ENCODE results near the gene SPINT1. TPM values are rescaled to one million over a fixed set of nuclear protein-coding genes. Genes with fewer than 3 reads are reported as not detected.

The SPINT1 gene
- total RNA-seq, 2 experiments from 2014 or later = 8.5 to 8.9 TPM

DNA sequence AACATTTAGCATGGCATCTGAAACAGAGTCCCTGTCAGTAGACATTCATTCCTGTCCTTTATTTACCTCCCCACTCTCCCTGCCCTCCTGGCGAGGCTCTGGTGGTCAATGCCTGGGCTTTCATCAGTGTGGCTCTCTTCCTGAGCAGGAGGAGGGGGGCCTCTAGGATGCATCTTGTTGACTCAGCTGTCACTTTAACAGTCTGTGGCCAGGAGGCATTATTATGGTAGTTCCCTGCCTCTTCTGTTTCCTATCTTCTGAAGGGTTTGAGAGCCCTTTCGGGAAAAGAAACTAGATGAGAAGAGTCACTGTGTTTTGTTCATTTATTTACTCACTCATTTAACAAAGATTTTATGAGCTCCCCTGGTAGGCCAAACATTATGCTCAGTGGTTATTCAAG, 13.0 kb upstream of the SPINT1 start:
- Mint-ChIP-seq H3K4me1 (no peaks in the 10 kb centered on the region), H3K27ac (no peak overlapping the region), H3K27me3 (no peaks in the 10 kb centered on the region), H3K4me3 (no peak overlapping the region), H3K36me3 (ENCODE audit: low read depth) (no peaks in the 10 kb centered on the region), H3K9me3 (ENCODE audit: low read depth) (no peaks in the 10 kb centered on the region)
- intact Hi-C loops (cut with DNase I, micrococcal nuclease) = no loop called here
- ATAC-seq = no peak
- CTCF ChIA-PET = interaction anchor here (0.7 kb wide), 2 partner anchors 304 to 502 kb away, joined by 3 read pairs; no protein-coding TSS in a partner anchor
- POLR2A ChIA-PET = no interaction called here
- no peak for DNase-seq

DNA sequence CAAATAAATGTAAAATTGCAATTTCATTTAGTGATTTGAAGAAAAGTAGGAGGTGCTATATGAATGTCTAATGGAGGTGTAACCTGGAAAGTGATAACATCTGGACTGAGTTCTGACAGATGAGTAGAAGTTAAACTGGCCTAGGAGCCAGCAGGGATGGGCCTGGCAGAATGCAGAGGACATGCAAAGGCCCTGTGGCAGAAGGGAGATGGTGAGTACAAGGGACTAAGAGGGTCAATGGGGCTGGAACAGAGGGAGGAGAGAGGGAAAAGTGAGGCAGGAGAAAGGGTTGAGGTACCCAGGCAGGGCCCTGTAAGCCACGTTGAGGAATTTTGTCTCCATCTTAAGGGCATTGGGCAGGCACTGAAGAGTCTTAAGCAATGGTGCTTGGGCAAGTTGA, 12.0 kb upstream of the SPINT1 start:
- intact Hi-C loops (cut with DNase I, micrococcal nuclease) = no loop called here
- no peak for DNase-seq
- Mint-ChIP-seq H3K4me1 (no peaks in the 10 kb centered on the region), H3K36me3 (ENCODE audit: low read depth) (no peaks in the 10 kb centered on the region), H3K4me3 (no peak overlapping the region), H3K27me3 (no peaks in the 10 kb centered on the region), H3K9me3 (ENCODE audit: low read depth) (no peaks in the 10 kb centered on the region), H3K27ac (no peak overlapping the region)
- no peak for ATAC-seq
- CTCF ChIA-PET = no interaction called here
- POLR2A ChIA-PET = no interaction called here

DNA sequence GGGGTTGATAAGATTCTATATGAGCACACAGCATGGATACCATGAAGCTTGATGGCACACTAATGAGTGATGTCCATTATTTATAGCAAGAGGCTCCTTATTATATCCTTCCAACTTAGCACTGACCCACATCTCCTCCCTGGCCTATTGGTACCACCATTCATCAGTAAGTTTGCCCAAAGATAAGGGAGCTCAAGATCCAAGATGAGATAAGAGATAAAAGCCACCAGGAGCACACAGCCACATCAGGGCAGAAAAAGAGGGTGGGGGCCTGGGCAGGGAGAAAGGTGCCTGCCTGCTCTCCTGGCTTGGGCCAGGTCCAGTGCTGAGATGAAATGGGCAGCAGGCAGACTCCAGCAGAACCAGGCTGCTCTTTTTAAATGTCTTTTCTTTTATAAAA, 10.9 kb upstream of the SPINT1 start:
- no peak overlapping the region for H3K4me3 Mint-ChIP-seq
- no peak for ATAC-seq
- CTCF ChIA-PET = no interaction called here

DNA sequence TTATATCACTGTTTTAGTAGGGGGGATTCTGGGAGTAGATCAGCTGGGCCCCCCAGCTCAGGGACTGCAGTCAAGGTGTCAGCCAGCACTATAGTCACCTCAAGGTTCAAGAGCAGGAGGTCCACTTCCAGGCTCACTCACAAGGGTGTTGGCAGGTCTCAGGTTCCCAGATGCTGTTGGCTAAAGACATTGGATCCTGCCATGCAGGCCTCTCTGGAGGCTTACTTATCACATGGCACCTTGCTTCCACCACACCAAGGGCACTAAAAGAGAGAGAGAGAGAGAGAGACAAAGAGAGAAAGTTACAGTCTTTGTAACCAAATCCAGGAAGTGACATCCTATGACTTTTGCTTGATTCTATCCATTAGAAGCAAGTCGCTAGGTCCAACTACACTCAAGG, 7.8 kb upstream of the SPINT1 start:
- Mint-ChIP-seq H3K9me3 (ENCODE audit: low read depth) (no peaks in the 10 kb centered on the region), H3K27me3 (no peaks in the 10 kb centered on the region), H3K36me3 (ENCODE audit: low read depth) (no peaks in the 10 kb centered on the region), H3K4me3 (no peak overlapping the region), H3K27ac (no peak overlapping the region), H3K4me1 (no peaks in the 10 kb centered on the region)
- DNase-seq (no peak), ATAC-seq (no peak)
- POLR2A ChIA-PET = no interaction called here
- intact Hi-C loops (cut with DNase I, micrococcal nuclease) = no loop called here
- CTCF ChIA-PET = interaction anchor here (1.4 kb wide), 1 partner anchor 11 kb away, joined by 3 read pairs; no protein-coding TSS in a partner anchor

More for the DNA sequence above, 10.9 kb upstream of the SPINT1 start:
- no peaks in the 10 kb centered on the region for H3K4me1 Mint-ChIP-seq
- H3K9me3 Mint-ChIP-seq (ENCODE audit: low read depth) = no peaks in the 10 kb centered on the region
- no peak overlapping the region for H3K27ac Mint-ChIP-seq
- POLR2A ChIA-PET = no interaction called here
- DNase-seq = no peak
- no peaks in the 10 kb centered on the region for H3K27me3 Mint-ChIP-seq
- no peaks in the 10 kb centered on the region for H3K36me3 Mint-ChIP-seq (ENCODE audit: low read depth)
- intact Hi-C loops (cut with DNase I, micrococcal nuclease) = no loop called here

DNA sequence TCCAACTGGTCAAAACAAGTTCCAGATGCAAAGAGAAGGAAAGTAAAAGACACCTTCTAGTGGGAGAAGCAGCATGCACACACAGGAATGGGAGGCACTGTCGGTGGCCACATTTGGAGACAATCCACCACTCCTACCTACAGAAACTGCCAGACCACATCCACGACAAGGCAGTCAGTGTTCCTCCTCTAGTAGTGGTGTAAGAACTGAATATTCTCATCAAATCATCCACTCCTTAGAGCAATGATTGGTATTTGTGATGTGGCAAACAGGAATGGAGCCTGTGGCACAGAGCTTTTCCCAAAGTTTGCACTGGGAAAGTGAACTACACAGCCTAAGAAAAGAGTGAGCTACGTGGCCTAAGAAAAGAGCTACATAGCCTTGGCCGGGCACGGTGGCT, 5.1 kb upstream of the SPINT1 start:
- ChIA-PET POLR2A (no interaction called here), CTCF (interaction anchor here (1.1 to 2.3 kb wide), 2 partner anchors 18 to 21 kb away, joined by 4 to 6 read pairs; no protein-coding TSS in a partner anchor)
- intact Hi-C loops (cut with DNase I, micrococcal nuclease) = no loop called here
- H3K9me3 Mint-ChIP-seq (ENCODE audit: low read depth) = no peaks in the 10 kb centered on the region
- no peak for DNase-seq
- H3K4me3 Mint-ChIP-seq = no peak overlapping the region
- H3K27me3 Mint-ChIP-seq = no peaks in the 10 kb centered on the region
- H3K27ac Mint-ChIP-seq = no peak overlapping the region
- ATAC-seq = no peak
- H3K36me3 Mint-ChIP-seq (ENCODE audit: low read depth) = no peaks in the 10 kb centered on the region
- peaks cover 2% of the 10 kb centered on the region for H3K4me1 Mint-ChIP-seq

DNA sequence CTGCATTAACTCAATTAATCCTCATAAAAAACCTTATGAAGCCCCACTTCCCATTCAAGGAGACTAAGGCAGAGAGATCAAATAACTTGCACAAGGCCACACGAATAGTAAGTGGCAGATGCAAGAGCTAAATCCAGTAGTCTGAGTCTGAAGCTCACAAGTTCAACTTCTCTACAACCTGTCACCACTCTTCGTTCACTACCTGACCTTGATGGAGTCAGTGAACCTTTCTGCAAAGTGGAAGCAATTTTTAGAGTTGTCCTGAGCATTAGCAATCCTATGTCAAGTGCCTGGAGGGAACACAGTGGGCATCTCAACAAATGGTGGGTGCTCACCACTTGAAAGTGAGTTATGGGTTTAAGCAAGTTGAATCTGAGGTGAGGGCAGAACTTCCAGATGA, 2.1 kb upstream of the SPINT1 start:
- intact Hi-C loops (cut with DNase I, micrococcal nuclease) = no loop called here
- Mint-ChIP-seq H3K27ac (no peak overlapping the region), H3K27me3 (peaks cover 6% of the 10 kb centered on the region), H3K4me1 (peaks cover 15% of the 10 kb centered on the region), H3K9me3 (ENCODE audit: low read depth) (no peaks in the 10 kb centered on the region), H3K36me3 (ENCODE audit: low read depth) (no peaks in the 10 kb centered on the region), H3K4me3 (no peak overlapping the region)
- DNase-seq (no peak), ATAC-seq (no peak)
- ChIA-PET POLR2A (no interaction called here), CTCF (interaction anchor here (0.9 kb wide), 1 partner anchor 53 kb away, joined by 3 read pairs; the partner anchor contains the start of gene VPS18)

DNA sequence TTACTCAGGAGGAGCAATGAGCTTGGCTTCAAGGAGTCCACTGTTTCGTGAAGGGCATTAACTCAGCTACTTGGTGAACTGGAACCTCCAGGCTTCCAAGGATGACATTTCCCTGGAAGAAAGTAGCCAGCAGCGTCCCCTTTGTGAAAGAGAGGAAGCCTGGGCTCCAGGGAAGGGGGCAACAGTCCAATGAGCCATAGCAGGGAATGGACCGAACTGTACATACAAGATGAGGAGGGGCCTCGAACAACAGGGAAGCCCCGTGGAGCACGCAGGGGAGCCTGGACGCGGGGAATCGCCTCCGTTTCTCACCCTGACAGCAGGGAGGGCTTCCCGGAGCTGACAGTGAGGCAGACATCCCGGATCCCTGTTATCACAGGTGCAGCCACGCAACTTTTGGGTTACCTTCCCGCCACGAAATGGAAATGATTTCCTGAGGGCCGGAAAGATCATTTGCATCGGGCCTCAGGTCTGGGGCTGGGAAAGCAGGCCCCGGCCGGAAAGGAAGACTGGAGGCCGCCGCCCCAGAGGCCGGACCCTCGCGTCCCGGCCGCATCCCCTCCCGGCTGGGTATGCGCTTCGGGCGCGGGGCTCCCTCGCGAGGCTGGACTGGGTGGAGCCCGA, 475 bp upstream of the SPINT1 start:
- CTCF ChIA-PET = interaction anchor here (0.6 to 2.3 kb wide), 8 partner anchors 15 to 255 kb away, joined by 3 to 32 read pairs (median 5); partner anchors contain the start of genes RHOV and VPS18
- intact Hi-C loops (cut with DNase I, micrococcal nuclease) = no loop called here
- H3K9me3 Mint-ChIP-seq (ENCODE audit: low read depth) = no peaks in the 10 kb centered on the region
- POLR2A ChIA-PET = interaction anchor here (0.6 to 1.8 kb wide), 2 partner anchors 51 to 79 kb away, joined by 3 to 6 read pairs; partner anchors contain the start of gene VPS18
- H3K4me1 Mint-ChIP-seq = peaks cover 26% of the 10 kb centered on the region
- ATAC-seq = no peak
- H3K27ac Mint-ChIP-seq = peak overlapping the region; percentile 4
- H3K27me3 Mint-ChIP-seq = peaks cover 6% of the 10 kb centered on the region
- peaks cover 2% of the 10 kb centered on the region for H3K36me3 Mint-ChIP-seq (ENCODE audit: low read depth)
- no peak for DNase-seq
- H3K4me3 Mint-ChIP-seq = peak overlapping the region; percentile 44

DNA sequence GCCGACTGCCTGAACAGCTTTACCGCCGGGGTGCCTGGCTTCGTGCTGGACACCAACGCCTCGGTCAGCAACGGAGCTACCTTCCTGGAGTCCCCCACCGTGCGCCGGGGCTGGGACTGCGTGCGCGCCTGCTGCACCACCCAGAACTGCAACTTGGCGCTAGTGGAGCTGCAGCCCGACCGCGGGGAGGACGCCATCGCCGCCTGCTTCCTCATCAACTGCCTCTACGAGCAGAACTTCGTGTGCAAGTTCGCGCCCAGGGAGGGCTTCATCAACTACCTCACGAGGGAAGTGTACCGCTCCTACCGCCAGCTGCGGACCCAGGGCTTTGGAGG, 815 bp downstream of the SPINT1 start:
- H3K27me3 Mint-ChIP-seq = peaks cover 6% of the 10 kb centered on the region
- H3K9me3 Mint-ChIP-seq (ENCODE audit: low read depth) = no peaks in the 10 kb centered on the region
- H3K36me3 Mint-ChIP-seq (ENCODE audit: low read depth) = peaks cover 2% of the 10 kb centered on the region
- DNase-seq (peak; percentile 66), ATAC-seq (peak; percentile 37)
- ChIA-PET POLR2A (interaction anchor here (1.8 kb wide), 1 partner anchor 49 kb away, joined by 6 read pairs; the partner anchor contains the start of gene VPS18), CTCF (interaction anchor here (0.6 to 2.3 kb wide), 10 partner anchors 14 to 150 kb away, joined by 3 to 32 read pairs (median 4); partner anchors contain the start of genes C15orf62, RHOV and VPS18)
- H3K27ac Mint-ChIP-seq = peak overlapping the region; percentile 62
- intact Hi-C loops (cut with DNase I, micrococcal nuclease) = loop anchor here in 1 of 2 experiments (1.0 kb wide), 2 partner anchors 37 to 50 kb away; partner anchors contain the start of genes DNAJC17, VPS18 and ZFYVE19
- peaks cover 26% of the 10 kb centered on the region for H3K4me1 Mint-ChIP-seq
- H3K4me3 Mint-ChIP-seq = peak overlapping the region; percentile 81

DNA sequence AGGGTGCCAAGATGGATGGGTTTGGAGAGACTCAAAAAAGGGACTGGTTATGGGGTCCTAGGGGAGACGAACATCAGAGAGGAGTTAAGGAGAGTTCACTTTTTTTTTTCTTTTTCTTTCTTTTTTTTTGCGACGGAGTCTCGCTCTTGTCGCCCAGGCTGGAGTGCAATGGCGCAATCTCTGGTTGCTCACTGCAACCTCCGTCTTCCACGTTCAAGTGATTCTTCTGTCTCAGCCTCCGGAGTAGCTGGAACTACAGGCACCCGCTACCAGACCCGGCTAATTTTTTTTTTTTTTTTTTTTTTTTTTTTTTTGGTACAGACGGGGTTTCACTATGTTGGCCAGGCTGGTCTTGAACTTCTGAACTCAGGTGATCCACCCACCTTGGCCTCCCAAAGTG, 1.2 kb downstream of the SPINT1 start:
- ChIA-PET POLR2A (no interaction called here), CTCF (interaction anchor here (0.7 to 2.3 kb wide), 8 partner anchors 14 to 96 kb away, joined by 3 to 32 read pairs (median 4); partner anchors contain the start of genes C15orf62, RHOV and VPS18)
- peaks cover 6% of the 10 kb centered on the region for H3K27me3 Mint-ChIP-seq
- H3K4me1 Mint-ChIP-seq = peaks cover 26% of the 10 kb centered on the region
- DNase-seq (no peak), ATAC-seq (no peak)
- H3K9me3 Mint-ChIP-seq (ENCODE audit: low read depth) = no peaks in the 10 kb centered on the region
- H3K36me3 Mint-ChIP-seq (ENCODE audit: low read depth) = peaks cover 2% of the 10 kb centered on the region
- intact Hi-C loops (cut with DNase I, micrococcal nuclease) = no loop called here
- H3K27ac Mint-ChIP-seq = peak overlapping the region; percentile 62
- H3K4me3 Mint-ChIP-seq = peak overlapping the region; percentile 81

DNA sequence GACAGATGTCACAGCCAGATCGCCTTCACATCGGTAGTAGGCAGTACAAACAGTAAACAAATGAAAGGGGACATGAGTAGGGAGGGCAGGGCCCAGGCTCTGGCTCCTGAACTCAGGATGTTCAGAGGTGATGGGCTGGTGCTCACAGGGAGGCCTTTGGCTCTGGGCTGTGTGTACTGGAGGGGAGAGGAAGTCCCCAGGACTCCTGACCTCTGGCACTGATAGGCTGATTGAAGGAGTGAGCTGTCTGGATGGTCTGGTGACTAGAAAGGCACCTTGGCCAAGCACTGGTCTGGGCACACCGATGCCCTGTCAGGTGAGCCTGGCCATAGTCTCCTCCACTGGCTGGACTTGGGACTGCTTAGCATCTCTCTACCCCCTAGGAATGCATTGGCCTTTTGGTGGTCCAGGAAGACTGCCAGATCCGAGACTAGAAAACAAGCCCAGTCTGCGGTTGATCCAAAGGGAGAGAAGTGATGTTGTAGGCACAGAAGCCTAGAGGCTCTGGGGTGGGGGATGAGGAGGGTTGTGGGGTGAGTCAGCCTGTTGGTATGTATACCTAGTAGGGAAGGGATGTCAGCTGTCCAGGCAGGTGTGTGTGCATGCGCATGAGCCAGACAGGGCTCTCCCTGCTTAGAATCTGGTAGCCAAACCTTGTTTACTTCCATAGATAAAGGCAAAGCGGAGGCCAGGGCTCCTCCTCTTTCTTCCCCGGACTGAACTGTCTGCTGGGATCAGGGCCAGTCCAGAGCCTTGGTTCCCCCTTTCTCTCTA, 1.9 kb downstream of the SPINT1 start:
- CTCF ChIA-PET = interaction anchor here (4.4 kb wide), 1 partner anchor 13 kb away, joined by 37 read pairs; no protein-coding TSS in a partner anchor
- ATAC-seq (no peak), DNase-seq (no peak)
- no peak overlapping the region for H3K27ac Mint-ChIP-seq
- H3K36me3 Mint-ChIP-seq (ENCODE audit: low read depth) = peaks cover 2% of the 10 kb centered on the region
- POLR2A ChIA-PET = interaction anchor here (0.6 kb wide), 1 partner anchor 138 kb away, joined by 4 read pairs; no protein-coding TSS in a partner anchor
- H3K4me3 Mint-ChIP-seq = no peak overlapping the region
- peaks cover 6% of the 10 kb centered on the region for H3K27me3 Mint-ChIP-seq
- intact Hi-C loops (cut with DNase I, micrococcal nuclease) = no loop called here
- peaks cover 26% of the 10 kb centered on the region for H3K4me1 Mint-ChIP-seq
- H3K9me3 Mint-ChIP-seq (ENCODE audit: low read depth) = no peaks in the 10 kb centered on the region

DNA sequence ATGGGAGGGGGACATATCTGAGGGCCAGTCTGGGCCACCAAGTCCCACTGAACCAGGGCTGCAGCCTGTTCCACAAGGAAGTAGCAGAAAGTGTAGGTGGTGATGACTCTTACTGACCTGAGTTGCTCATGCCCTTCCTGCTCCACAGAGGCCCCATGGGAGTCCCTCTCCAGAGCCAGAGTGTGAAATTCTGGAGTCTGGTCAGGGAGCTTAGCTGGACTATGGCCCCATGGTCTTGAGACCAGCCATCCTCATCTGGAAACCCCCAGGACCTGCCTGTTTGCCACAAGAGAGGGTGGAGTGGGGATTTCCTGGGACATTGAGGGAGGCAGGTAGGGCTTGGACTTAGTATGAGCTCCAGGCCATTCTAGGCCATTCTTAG, 3.0 kb downstream of the SPINT1 start:
- intact Hi-C loops (cut with DNase I, micrococcal nuclease) = no loop called here

More for the DNA sequence above, 3.0 kb downstream of the SPINT1 start:
- Mint-ChIP-seq H3K4me1 (peaks cover 26% of the 10 kb centered on the region), H3K9me3 (ENCODE audit: low read depth) (no peaks in the 10 kb centered on the region), H3K4me3 (no peak overlapping the region), H3K36me3 (ENCODE audit: low read depth) (peaks cover 2% of the 10 kb centered on the region), H3K27me3 (peaks cover 6% of the 10 kb centered on the region), H3K27ac (no peak overlapping the region)
- ChIA-PET CTCF (interaction anchor here (0.8 to 4.4 kb wide), 3 partner anchors 11 to 49 kb away, joined by 3 to 37 read pairs (median 3); no protein-coding TSS in a partner anchor), POLR2A (interaction anchor here (0.5 kb wide), 1 partner anchor 498 kb away, joined by 3 read pairs; no protein-coding TSS in a partner anchor)
- ATAC-seq (no peak), DNase-seq (no peak)

All from activated CD4-positive, alpha-beta T cell treated with anti-CD3 and anti-CD28 coated beads for 36 hours (primary cell).